Prostate gland (tissue), 2 donors: Measurements from ENCODE around the gene GOLGA5. TPM values are rescaled to one million over a fixed set of nuclear protein-coding genes. Genes with fewer than 3 reads are reported as not detected.

Source experiments
- DNase-seq: peaks from one replicate; pipeline ENCODE4 v3.0.0-alpha.2; 2019; ENCODE audit warnings: low spot score
- H3K27ac ChIP-seq, 2 donors: fragments of 200-600 bp; sonication (generic); 2 replicates each; pipeline ENCODE4 v1.5.1; 2017 to 2019
- H3K27me3 ChIP-seq: fragments of 200-600 bp; sonication (generic); replicated peaks from 2 replicates; pipeline ENCODE4 v1.5.1; 2019; ENCODE audit not compliant: insufficient read depth
- H3K36me3 ChIP-seq, 2 donors: fragments of 200-600 bp; sonication (generic); 1 replicate in 1 of 2; 2 replicates in 1 of 2; pipeline versions ENCODE4 v1.5.1 to v1.8.1; 2017 to 2019
- H3K4me1 ChIP-seq: fragments of 200-600 bp; sonication (generic); replicated peaks from 2 replicates; pipeline ENCODE4 v1.5.1; 2019
- H3K4me3 ChIP-seq, 2 donors: fragments of 200-600 bp; sonication (generic); 2 replicates each; pipeline ENCODE4 v1.5.1; 2017 to 2019
- H3K9me3 ChIP-seq: fragments of 200-600 bp; sonication (generic); 2 replicates; pipeline ENCODE4 v1.5.1; 2017
- CTCF ChIP-seq, 4 experiments: fragments of 200-600 bp in 2 of 4; fragments of 450-650 bp in 2 of 4; sonication (generic) in 2 of 4; IDR thresholded peaks; 1 replicate in 3 of 4; 2 replicates in 1 of 4; pipeline ENCODE4 v1.5.1; 2016 to 2019; ENCODE audit warnings: antibody characterized with exemption in 4 of 4, mild to moderate bottlenecking in 2 of 4, moderate library complexity in 2 of 4
- POLR2A ChIP-seq: fragments of 450-650 bp; IDR thresholded peaks from one replicate; pipeline ENCODE4 v1.6.1; 2016; ENCODE audit warnings: antibody characterized with exemption, mild to moderate bottlenecking
- POLR2AphosphoS5 ChIP-seq: sonication (generic); formaldehyde crosslinking; IDR thresholded peaks from one replicate; pipeline ENCODE4 v1.6.1; 2017; ENCODE audit warnings: antibody characterized with exemption
- whole genome bisulfite sequencing: methylation state at CpG from one replicate; pipeline ENCODE4 v1.1.5; 2018; 5-methylcytosine and 5-hydroxymethylcytosine counted together
- intact Hi-C: fragments of 100-400 bp; cut with DNase I; formaldehyde crosslinking; loops from one replicate; pipeline ENCODE4 v1.14.2; 2022
- total RNA-seq, 2 donors: library from RNA; depleted of rRNA; stranded (reverse); fragments of >200 nt; gene quantifications; one replicate each; pipeline ENCODE4 v1.1.0, GENCODE V29; 2016

GOLGA5 gene
- total RNA-seq, 2 donors from 2014 or later = 63.5 to 69.5 TPM

GRCh38 chr14:92794961-92795360 lies 856 bp downstream of the GOLGA5 start:
- no peaks in the 10 kb centered on the region for H3K9me3 ChIP-seq
- 54% methylated on average over 6 of the region's 6 CpGs for WGBS
- H3K27me3 ChIP-seq = no peaks in the 10 kb centered on the region
- TF ChIP-seq CTCF (IDR thresholded peaks at IDR 0.05) = no peak
- TF ChIP-seq POLR2A = no peak
- TF ChIP-seq POLR2AphosphoS5 = no peak
- peak overlapping the region; percentile 64 to 87 for H3K4me3 ChIP-seq
- intact Hi-C loops = loop anchor here (5.0 kb wide), 1 partner anchor 48 kb away; the partner anchor contains the start of gene LGMN
- no peaks in the 10 kb centered on the region for H3K36me3 ChIP-seq
- peak overlapping the region; percentile 82 to 90 for H3K27ac ChIP-seq
- DNase-seq = no peak
- H3K4me1 ChIP-seq = no peaks in the 10 kb centered on the region

- H3K36me3 ChIP-seq = no peaks in the 10 kb centered on the region
- no peak for DNase-seq
- H3K27ac ChIP-seq = no peak overlapping the region
- WGBS = 88% methylated on average over 6 of the region's 6 CpGs
- H3K9me3 ChIP-seq = no peaks in the 10 kb centered on the region
- peaks cover 10% of the 10 kb centered on the region for H3K4me1 ChIP-seq
- intact Hi-C loops = no loop called here
- H3K27me3 ChIP-seq = no peaks in the 10 kb centered on the region
- H3K4me3 ChIP-seq = no peak overlapping the region
- no peak for TF ChIP-seq POLR2A
- TF ChIP-seq POLR2AphosphoS5 = no peak
- no peak for TF ChIP-seq CTCF (IDR thresholded peaks at IDR 0.05)
These were observed 4.0 kb downstream of the GOLGA5 start for GRCh38 chr14:92797935-92798653.

- Histone ChIP-seq H3K4me1 (peaks cover 10% of the 10 kb centered on the region), H3K36me3 (no peaks in the 10 kb centered on the region), H3K9me3 (no peaks in the 10 kb centered on the region), H3K4me3 (no peak overlapping the region), H3K27me3 (no peaks in the 10 kb centered on the region), H3K27ac (no peak overlapping the region)
- no peak for DNase-seq
- 97% methylated on average over 10 of the region's 10 CpGs for WGBS
- intact Hi-C loops = no loop called here
- TF ChIP-seq CTCF (IDR thresholded peaks at IDR 0.05) = no peak
- TF ChIP-seq POLR2AphosphoS5 = no peak
- TF ChIP-seq POLR2A = no peak
These were observed 4.7 kb downstream of the GOLGA5 start for GRCh38 chr14:92798811-92799210.

GRCh38 chr14:92800012-92800411 lies 5.9 kb downstream of the GOLGA5 start:
- Histone ChIP-seq H3K4me3 (no peak overlapping the region), H3K36me3 (no peaks in the 10 kb centered on the region), H3K9me3 (no peaks in the 10 kb centered on the region), H3K4me1 (peaks cover 10% of the 10 kb centered on the region), H3K27ac (no peak overlapping the region), H3K27me3 (no peaks in the 10 kb centered on the region)
- TF ChIP-seq POLR2A (no peak), POLR2AphosphoS5 (no peak), CTCF (IDR thresholded peaks at IDR 0.05) (no peak)
- intact Hi-C loops = no loop called here
- no peak for DNase-seq
- WGBS = 80% methylated on average over 1 of the region's 1 CpG

- TF ChIP-seq POLR2AphosphoS5 (no peak), CTCF (IDR thresholded peaks at IDR 0.05) (no peak), POLR2A (no peak)
- no peak for DNase-seq
- Histone ChIP-seq H3K27ac (no peak overlapping the region), H3K9me3 (no peaks in the 10 kb centered on the region), H3K27me3 (no peaks in the 10 kb centered on the region), H3K36me3 (no peaks in the 10 kb centered on the region), H3K4me3 (no peak overlapping the region), H3K4me1 (peaks cover 13% of the 10 kb centered on the region)
- 57% methylated on average over 3 of the region's 3 CpGs for WGBS
- intact Hi-C loops = no loop called here
These were observed 6.4 kb downstream of the GOLGA5 start for GRCh38 chr14:92800525-92800924.
